Caco-2 (cell line): ENCODE results near the gene ZNF350. TPM values are rescaled to one million over a fixed set of nuclear protein-coding genes. Genes with fewer than 3 reads are reported as not detected.
A peak's percentile ranks its signal among the peaks of the same experiment; 100 is the strongest.

Source experiments
- BruUV-seq: library from RNA; stranded (reverse); fragments of 400-500 nt; replicated peaks from 2 replicates; lab custom pipeline; 2021; lab: Mats Ljungman, UMichigan
- CTCF ChIA-PET: fragments of 300-600 bp; sonication (Branson Sonifier 250); formaldehyde crosslinking; loops from one replicate; lab custom pipeline; 2022; ENCODE audit warnings: antibody characterized with exemption; lab: Charles Lee
- POLR2A ChIA-PET: fragments of 300-600 bp; sonication (Branson Sonifier 250); formaldehyde crosslinking; loops from one replicate; lab custom pipeline; 2022; ENCODE audit warnings: antibody characterized with exemption; lab: Charles Lee
- DNase-seq, 2 experiments: peaks; one replicate each; pipeline versions ENCODE4 v3.0.0 to v3.0.0-alpha.2; 2020 to 2022
- H3K27me3 ChIP-seq: replicated peaks from 2 replicates; pipeline ENCODE4 v1.6.0; 2011; ENCODE audit warnings: low read length; ENCODE audit not compliant: control insufficient read depth, insufficient read depth
- H3K36me3 ChIP-seq: 2 replicates; pipeline ENCODE4 v1.5.1; 2011; ENCODE audit warnings: low read length; ENCODE audit not compliant: control insufficient read depth, insufficient read depth
- H3K4me1 ChIP-seq: fragments of 250-450 bp; sonication (Bioruptor Pico); 2 replicates; pipeline ENCODE4 v1.5.1; 2020; ENCODE audit warnings: mild to moderate bottlenecking
- H3K4me3 ChIP-seq: 2 replicates; pipeline ENCODE4 v1.5.1; 2011; ENCODE audit warnings: low read depth, mild to moderate bottlenecking, control low read depth, low read length
- H3K9me3 ChIP-seq: fragments of 250-450 bp; sonication (Bioruptor Pico); 2 replicates; pipeline ENCODE4 v1.5.1; 2020; ENCODE audit warnings: mild to moderate bottlenecking, moderate library complexity
- H3K27ac Mint-ChIP-seq: one replicate; pipeline ENCODE4 v1.8.0; 2022; ENCODE audit warnings: mixed read lengths; ENCODE audit not compliant: unreplicated experiment
- H3K27me3 Mint-ChIP-seq: one replicate; pipeline ENCODE4 v1.8.0; 2022; ENCODE audit warnings: mixed read lengths; ENCODE audit not compliant: insufficient read depth, unreplicated experiment
- H3K36me3 Mint-ChIP-seq: one replicate; pipeline ENCODE4 v1.8.0; 2022; ENCODE audit warnings: mild to moderate bottlenecking, mixed read lengths; ENCODE audit not compliant: insufficient read depth, unreplicated experiment
- H3K4me1 Mint-ChIP-seq: one replicate; pipeline ENCODE4 v1.8.0; 2022; ENCODE audit warnings: low read depth, mixed read lengths; ENCODE audit not compliant: unreplicated experiment
- H3K4me3 Mint-ChIP-seq: one replicate; pipeline ENCODE4 v1.8.0; 2022; ENCODE audit warnings: mild to moderate bottlenecking, moderate library complexity, mixed read lengths; ENCODE audit not compliant: unreplicated experiment
- H3K9me3 Mint-ChIP-seq: one replicate; pipeline ENCODE4 v1.8.0; 2022; ENCODE audit warnings: mixed read lengths; ENCODE audit not compliant: unreplicated experiment
- intact Hi-C: fragments of 100-400 bp; cut with micrococcal nuclease; formaldehyde crosslinking; loops from one replicate; pipeline ENCODE4 v1.10.0; 2022; ENCODE audit not compliant: unreplicated experiment
- total RNA-seq: library from RNA; stranded (reverse); gene quantifications from 2 replicates; pipeline ENCODE4 v1.2.3, GENCODE V29; 2022
- TF ChIP-seq, protein P1 (sequence below), 2 experiments: fragments of 200-600 bp in 1 of 2; IDR thresholded peaks; 1 replicate in 1 of 2; 2 replicates in 1 of 2; pipeline versions ENCODE4 v1.5.1 to v1.8.0; 2011 to 2022; ENCODE audit warnings: antibody characterized with exemption in 1 of 2, control low read depth in 1 of 2, inconsistent platforms in 1 of 2, low read depth in 1 of 2, low read length in 1 of 2, mild to moderate bottlenecking in 1 of 2, moderate library complexity in 1 of 2; ENCODE audit not compliant: insufficient read depth in 1 of 2, severe bottlenecking in 1 of 2, unreplicated experiment in 1 of 2

Gene ZNF350
- total RNA-seq, 1 experiment from 2014 or later, result 2.5 TPM

- peaks cover 1% of the 10 kb centered on the region; the same call in 1 of the 2 replicates for H3K36me3 ChIP-seq
- no TSS peak for BruUV-seq
- Mint-ChIP-seq H3K36me3 (peaks cover 30% of the 10 kb centered on the region), H3K27me3 (no peaks in the 10 kb centered on the region), H3K9me3 (peaks cover 48% of the 10 kb centered on the region), H3K27ac (no peak overlapping the region), H3K4me1 (no peaks in the 10 kb centered on the region), H3K4me3 (no peak overlapping the region)
- TF ChIP-seq, protein P1, sequence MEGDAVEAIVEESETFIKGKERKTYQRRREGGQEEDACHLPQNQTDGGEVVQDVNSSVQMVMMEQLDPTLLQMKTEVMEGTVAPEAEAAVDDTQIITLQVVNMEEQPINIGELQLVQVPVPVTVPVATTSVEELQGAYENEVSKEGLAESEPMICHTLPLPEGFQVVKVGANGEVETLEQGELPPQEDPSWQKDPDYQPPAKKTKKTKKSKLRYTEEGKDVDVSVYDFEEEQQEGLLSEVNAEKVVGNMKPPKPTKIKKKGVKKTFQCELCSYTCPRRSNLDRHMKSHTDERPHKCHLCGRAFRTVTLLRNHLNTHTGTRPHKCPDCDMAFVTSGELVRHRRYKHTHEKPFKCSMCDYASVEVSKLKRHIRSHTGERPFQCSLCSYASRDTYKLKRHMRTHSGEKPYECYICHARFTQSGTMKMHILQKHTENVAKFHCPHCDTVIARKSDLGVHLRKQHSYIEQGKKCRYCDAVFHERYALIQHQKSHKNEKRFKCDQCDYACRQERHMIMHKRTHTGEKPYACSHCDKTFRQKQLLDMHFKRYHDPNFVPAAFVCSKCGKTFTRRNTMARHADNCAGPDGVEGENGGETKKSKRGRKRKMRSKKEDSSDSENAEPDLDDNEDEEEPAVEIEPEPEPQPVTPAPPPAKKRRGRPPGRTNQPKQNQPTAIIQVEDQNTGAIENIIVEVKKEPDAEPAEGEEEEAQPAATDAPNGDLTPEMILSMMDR (IDR thresholded peaks at IDR 0.05; ENCODE audit: insufficient read depth in 1 of 2, low read depth in 1 of 2, low read length in 1 of 2, severe bottlenecking in 1 of 2, unreplicated experiment in 1 of 2), result no peak
- H3K4me3 ChIP-seq, result no peak overlapping the region
- ChIA-PET POLR2A (no interaction called here), CTCF (no interaction called here)
- peaks cover 35% of the 10 kb centered on the region for H3K9me3 ChIP-seq
- no peaks in the 10 kb centered on the region for H3K4me1 ChIP-seq
- intact Hi-C loops, result no loop called here
- H3K27me3 ChIP-seq, result no peaks in the 10 kb centered on the region
- DNase-seq, result no peak
Measured at GRCh38 chr19:51938936-51939335, 47.7 kb downstream of the ZNF350 start.

- intact Hi-C loops, result no loop called here
- DNase-seq, result no peak
- H3K36me3 ChIP-seq, result no peaks in the 10 kb centered on the region
- peaks cover 8% of the 10 kb centered on the region for H3K36me3 Mint-ChIP-seq
- peaks cover 56% of the 10 kb centered on the region for H3K9me3 ChIP-seq
- no TSS peak for BruUV-seq
- peaks cover 45% of the 10 kb centered on the region for H3K9me3 Mint-ChIP-seq
- H3K4me1 ChIP-seq, result no peaks in the 10 kb centered on the region
- no peaks in the 10 kb centered on the region for H3K27me3 Mint-ChIP-seq
- TF ChIP-seq, protein P1 (IDR thresholded peaks at IDR 0.05; ENCODE audit: insufficient read depth in 1 of 2, low read depth in 1 of 2, low read length in 1 of 2, severe bottlenecking in 1 of 2, unreplicated experiment in 1 of 2), result no peak
- no peak overlapping the region for H3K4me3 Mint-ChIP-seq
- H3K4me1 Mint-ChIP-seq, result no peaks in the 10 kb centered on the region
- no peaks in the 10 kb centered on the region for H3K27me3 ChIP-seq
- H3K27ac Mint-ChIP-seq, result no peak overlapping the region
- ChIA-PET POLR2A (no interaction called here), CTCF (no interaction called here)
- H3K4me3 ChIP-seq, result no peak overlapping the region
Measured at GRCh38 chr19:51931921-51932320, 54.7 kb downstream of the ZNF350 start.

DNA sequence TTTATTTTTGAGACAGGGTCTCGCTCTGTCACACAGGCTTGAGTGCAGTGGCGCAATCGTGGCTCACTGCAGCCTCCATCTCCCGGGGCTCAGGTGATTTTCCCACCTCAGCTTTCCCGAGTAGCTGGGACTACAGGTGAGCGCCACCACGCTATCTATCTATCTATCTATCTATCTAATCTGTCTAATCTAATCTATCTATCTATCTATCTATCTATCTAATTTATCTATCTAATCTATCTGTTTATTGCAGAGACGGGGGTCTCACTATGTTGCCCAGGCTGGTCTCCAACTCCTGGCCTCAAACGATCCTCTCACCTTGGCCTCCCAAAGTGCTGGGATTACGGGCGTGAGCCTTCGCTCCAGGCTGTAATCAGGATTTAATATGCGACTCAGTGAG is 58.8 kb downstream of the ZNF350 start:
- no peaks in the 10 kb centered on the region for H3K36me3 ChIP-seq
- DNase-seq, result no peak
- CTCF ChIA-PET, result no interaction called here
- peak overlapping the region; percentile 57 for H3K4me3 ChIP-seq
- no TSS peak for BruUV-seq
- H3K36me3 Mint-ChIP-seq, result peaks cover 14% of the 10 kb centered on the region
- intact Hi-C loops, result loop anchor here (2.0 kb wide), 1 partner anchor 23 kb away; the partner anchor contains the start of gene ZNF649
- TF ChIP-seq, protein P1 (IDR thresholded peaks at IDR 0.05; ENCODE audit: insufficient read depth in 1 of 2, low read depth in 1 of 2, low read length in 1 of 2, severe bottlenecking in 1 of 2, unreplicated experiment in 1 of 2), result no peak
- H3K4me1 ChIP-seq, result no peaks in the 10 kb centered on the region
- H3K9me3 ChIP-seq, result peaks cover 67% of the 10 kb centered on the region
- H3K4me1 Mint-ChIP-seq, result no peaks in the 10 kb centered on the region
- POLR2A ChIA-PET, result no interaction called here
- peaks cover 64% of the 10 kb centered on the region for H3K9me3 Mint-ChIP-seq
- H3K27ac Mint-ChIP-seq, result peak overlapping the region; percentile 88
- no peaks in the 10 kb centered on the region for H3K27me3 ChIP-seq
- H3K27me3 Mint-ChIP-seq, result no peaks in the 10 kb centered on the region
- H3K4me3 Mint-ChIP-seq, result peak overlapping the region; percentile 82
